NCI-H2081 (cell line): Measurements from ENCODE around the gene ARHGAP12.
"Not testable (repeated sequence)": the region's sequence is repeated elsewhere in the genome, so short reads cannot be mapped to it uniquely, and the experiment has no call there.

Experiments used
- DNase-seq, 2 experiments: peaks; one replicate each; lab custom pipeline; 2025; lab: John Stamatoyannopoulos, UW

The ARHGAP12 gene

GRCh38 chr10:31819391-31819820, 109.2 kb downstream of the ARHGAP12 start:
- DNase-seq = no peak

GRCh38 chr10:31816318-31816717, 112.3 kb downstream of the ARHGAP12 start:
- no peak for DNase-seq

- DNase-seq = peak; percentile 16 to 30
These were observed 120.1 kb downstream of the ARHGAP12 start for GRCh38 chr10:31808258-31809218.

DNA sequence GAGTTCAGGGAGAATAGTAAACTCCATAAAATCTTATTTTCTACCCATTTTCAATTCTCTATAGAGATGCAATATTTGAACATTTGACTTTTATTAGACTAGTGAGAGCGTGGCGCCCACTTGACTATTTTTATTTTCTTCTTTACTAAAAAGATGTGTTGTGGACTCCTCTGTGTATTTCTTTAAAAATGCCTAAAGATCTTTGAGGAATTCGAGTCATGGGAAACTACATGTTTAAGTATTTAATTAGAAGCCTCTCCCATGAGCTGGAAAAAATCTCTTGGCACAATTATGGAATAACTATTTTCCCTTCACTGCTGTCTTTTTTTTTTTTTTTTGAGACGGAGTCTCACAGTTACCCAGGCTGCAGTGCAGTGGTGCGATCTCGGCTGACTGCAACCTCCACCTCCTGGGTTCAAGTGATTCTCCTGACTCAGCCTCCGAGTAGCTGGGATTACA, 124.2 kb downstream of the ARHGAP12 start:
- no peak for DNase-seq

GRCh38 chr10:31803606-31804351, 124.9 kb downstream of the ARHGAP12 start:
- no peak for DNase-seq

- DNase-seq = no peak
These were observed 129.4 kb downstream of the ARHGAP12 start for GRCh38 chr10:31799181-31799580.

DNA sequence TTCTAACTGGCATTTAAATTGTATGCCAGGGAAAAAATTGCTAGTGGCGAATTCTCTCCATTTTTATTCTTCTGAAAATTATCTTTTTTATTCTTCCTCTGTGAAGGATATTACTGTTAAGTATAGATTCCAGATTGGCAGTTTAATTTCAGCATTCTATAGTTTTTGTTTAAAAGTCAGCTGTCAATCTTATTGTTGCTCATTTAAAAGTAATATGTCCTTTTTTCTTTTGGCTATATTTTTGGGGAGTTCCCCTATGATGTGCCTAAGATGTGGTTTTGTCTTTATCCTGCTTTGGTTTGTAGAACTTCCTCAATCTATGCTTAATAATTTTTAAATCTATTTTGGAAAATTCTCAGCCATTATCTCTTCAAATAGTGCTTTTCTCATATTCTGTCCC, 135.9 kb downstream of the ARHGAP12 start:
- no peak for DNase-seq

DNA sequence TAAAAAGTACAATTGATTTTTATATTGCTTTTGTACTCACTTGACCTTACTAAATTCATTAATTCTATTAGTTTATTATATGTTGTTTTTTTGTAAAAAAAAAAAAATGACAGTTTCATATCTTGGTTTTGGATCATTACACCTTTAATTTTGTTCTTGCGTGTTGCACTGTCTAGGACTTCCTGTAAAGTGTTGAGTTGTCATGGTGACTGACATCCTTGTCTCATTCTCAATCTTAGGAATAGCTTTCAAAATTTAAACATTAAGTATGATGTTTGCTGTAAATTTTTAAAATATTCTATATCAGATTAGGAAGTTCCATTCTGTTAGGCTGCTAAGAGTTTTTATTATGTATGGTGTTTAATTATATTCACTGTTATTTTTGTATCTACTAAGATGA, 139.1 kb downstream of the ARHGAP12 start:
- DNase-seq = no peak

- peak in 1 of 2 experiments; percentile 1 for DNase-seq
These were observed 145.9 kb downstream of the ARHGAP12 start for GRCh38 chr10:31782701-31783100.

- no peak for DNase-seq
These were observed 147.9 kb downstream of the ARHGAP12 start for GRCh38 chr10:31780717-31781116.

- no peak for DNase-seq
These were observed 150.0 kb downstream of the ARHGAP12 start for GRCh38 chr10:31778627-31779026.

DNA sequence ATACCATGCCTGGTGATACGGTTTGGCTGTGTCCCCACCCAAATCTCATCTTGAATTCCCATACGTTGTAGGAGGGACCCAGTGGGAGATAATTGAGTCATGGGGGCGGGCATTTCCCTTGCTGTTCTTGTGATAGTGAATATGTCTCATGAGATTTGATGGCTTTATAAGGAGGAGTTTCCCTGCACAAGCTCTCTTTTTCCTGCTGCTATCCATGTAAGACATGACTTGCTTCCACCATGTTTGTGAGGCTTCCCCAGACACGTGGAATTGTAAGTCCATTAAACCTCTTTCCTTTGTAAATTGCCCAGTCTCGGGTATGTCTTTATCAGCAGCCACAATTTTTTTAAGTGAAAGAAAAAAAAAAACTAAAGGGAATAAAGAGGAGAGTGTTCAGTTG, 152.5 kb downstream of the ARHGAP12 start:
- no peak for DNase-seq

GRCh38 chr10:31774928-31775650, 153.5 kb downstream of the ARHGAP12 start:
- DNase-seq = no peak

DNA sequence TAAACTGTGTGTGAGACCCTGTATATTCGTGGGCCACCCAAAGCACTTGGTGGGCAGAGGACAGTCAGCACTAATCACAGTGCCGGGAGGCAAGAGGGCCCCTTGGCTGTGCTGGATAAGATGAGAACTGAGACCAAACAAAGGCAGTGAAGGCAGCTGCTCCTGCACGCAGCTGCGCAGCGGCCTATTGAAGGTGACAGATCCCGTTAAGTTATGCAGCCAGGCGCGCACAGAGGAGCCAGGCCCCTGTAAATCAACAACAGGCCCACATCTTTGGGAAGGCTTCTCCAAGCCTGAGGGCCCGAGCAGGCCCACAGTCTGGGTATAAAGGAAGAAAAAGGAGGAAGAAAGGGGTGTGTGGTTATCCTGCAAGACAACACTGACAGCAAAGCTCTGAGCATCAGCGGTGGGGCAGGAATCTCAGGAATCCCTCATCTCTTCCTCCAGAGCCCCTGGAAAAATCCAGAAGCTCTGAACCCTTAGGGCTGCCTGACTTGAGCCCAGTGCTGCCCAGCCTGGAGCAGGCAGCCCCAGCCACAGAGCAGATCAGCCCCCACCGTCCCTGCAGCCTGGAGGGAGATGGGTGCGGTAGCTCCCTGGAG, 154.2 kb downstream of the ARHGAP12 start:
- DNase-seq = no peak

GRCh38 chr10:31773749-31774298, 154.8 kb downstream of the ARHGAP12 start:
- no peak for DNase-seq

GRCh38 chr10:31771331-31771831, 157.2 kb downstream of the ARHGAP12 start:
- DNase-seq = no peak

DNA sequence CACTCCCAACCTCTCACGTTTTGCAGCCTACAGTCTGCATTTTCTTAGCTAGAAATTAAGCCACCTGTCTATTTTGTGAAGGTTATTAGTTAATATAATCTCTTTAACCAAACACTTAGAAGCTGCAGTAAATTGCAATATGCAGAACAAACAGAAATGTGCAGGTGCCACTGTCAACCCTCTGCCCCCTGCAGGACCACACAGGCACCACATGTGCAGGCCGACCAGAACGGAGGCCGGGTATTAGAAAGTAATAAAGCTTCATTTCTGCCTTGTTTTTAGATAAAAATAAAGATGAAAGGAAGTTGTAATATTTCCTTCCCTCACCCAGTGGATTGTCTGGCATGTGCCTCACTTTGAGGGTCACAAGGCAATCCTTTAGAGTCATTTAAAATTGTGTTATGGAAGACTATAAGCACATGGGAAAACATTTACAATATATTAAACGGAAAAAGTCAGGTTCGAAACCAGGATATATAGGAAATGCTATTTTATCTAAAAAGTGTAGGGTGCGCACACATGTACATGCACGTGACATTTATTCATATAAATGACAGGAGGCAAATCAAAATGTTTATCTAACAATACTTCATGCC, 158.2 kb downstream of the ARHGAP12 start:
- DNase-seq = peak; percentile 16 to 46

DNA sequence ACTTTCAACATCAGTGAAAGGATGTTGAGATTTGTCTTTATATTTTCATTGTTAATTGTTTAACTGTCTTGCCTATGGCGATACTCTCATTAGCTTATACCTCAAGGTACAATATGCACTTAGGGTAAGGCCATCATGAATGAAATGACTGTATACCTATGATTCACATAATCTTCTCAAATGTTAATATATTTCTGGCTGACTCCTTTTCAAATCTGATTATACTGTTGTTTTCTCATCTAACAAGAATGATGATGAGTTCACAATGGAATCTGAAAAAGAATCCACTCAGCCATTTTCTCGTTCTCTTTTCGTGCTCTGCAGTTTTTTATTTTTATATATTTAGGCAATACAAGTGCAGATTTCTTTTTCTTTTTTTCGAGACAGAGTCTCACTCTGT, 159.1 kb downstream of the ARHGAP12 start:
- no peak for DNase-seq

DNA sequence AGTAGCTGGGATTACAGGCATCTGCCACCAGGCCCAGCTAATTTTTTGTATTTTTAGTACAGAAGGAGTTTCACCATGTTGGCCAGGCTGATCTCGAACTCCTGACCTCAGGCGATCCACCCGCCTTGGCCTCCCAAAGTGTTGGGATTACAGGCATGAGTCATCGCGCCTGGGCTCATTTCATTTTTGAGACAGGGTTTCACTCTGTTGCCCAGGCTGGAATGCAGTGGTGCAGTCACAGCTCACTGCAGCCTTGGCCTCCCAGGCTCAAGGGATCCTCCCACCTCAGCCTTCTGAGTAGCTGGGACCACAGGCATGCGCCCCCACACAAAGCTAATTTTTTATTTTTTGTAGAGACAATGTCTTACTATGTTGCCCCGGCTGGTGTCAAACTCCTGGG, 159.7 kb downstream of the ARHGAP12 start:
- DNase-seq = not testable (repeated sequence)

- no peak for DNase-seq
These were observed 160.2 kb downstream of the ARHGAP12 start for GRCh38 chr10:31768467-31768866.

DNA sequence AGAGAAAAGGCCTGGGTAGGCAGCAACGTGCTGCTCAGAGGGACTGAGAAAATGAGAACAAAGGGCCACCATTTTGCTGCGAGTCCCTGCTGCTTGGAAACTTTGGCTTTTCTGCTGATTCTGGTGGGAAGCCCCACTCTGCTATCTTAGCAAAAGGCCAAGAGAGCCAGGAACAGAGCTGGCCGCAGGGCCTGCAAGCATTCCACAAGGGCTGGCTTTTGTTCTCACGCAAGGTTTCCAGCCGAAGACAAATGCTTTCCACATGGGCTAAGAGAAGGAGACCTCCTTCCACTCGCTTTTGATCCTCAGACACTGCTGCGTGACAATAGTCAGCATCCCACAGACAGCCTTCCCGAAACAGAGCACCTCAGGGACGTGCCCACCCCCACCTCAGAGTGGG, 163.1 kb downstream of the ARHGAP12 start:
- DNase-seq = no peak
